Activated CD4-positive, alpha-beta T cell treated with anti-CD3 and anti-CD28 coated beads, Interleukin-2, amount 50 U/mL, for 16 hours (primary cell): ENCODE data around the gene FEM1C.

ENCODE experiments used
- DNase-seq: peaks from one replicate; pipeline ENCODE4 v3.0.0-alpha.2; 2020

The FEM1C gene

DNA sequence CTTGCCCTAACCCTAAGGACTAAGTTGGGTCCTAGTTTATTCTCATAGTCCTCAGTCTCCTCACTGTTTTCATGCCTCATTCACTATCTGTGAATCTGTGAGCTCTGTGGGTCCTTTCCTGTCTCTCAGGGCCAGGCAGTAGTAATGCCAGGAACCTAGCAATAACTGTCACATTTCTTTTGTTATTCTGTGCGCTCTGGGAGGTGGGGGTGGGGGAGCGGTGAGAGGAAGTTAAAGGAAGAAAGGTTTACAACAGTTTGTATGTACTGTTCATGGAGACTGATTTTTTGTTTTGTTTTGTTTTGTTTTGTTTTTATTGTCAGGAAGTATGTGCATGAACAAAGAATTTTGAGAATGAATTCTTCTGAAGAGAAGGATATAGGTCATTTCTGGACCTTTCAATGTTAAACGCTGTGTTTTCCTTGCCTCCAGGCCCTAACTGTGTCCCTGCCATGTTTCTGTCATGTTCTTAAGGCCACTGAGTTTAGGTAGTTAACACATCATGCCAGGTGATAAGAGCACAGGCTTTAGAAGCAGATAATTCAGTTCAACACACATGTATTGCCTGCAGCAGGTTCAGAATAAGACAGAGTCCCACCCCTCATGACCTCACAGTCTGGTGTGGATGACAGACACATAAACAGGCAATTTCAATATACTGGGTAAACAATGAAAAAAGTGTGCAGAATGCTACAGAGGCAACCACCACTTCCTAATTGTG is 13.3 kb upstream of the FEM1C start:
- no peak for DNase-seq

DNA sequence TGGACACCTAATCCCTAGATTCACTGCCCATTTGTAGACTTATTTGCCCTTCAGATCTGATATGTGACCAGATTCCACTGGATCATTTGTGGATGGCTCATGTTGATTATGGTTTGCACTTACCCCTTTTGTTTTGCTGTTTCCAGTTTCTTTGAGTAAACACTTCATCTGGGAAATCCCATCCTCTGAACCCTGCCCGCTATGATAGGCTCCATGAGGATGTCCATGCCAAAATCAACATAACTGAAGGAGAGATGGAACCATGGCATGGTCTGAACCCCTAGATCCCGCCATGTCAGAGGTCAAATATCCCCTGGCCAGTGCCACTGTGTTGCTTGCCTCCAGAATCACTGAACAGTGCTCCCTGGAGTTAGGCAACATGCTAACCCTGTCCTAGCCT is 11.7 kb upstream of the FEM1C start:
- DNase-seq: no peak

DNA sequence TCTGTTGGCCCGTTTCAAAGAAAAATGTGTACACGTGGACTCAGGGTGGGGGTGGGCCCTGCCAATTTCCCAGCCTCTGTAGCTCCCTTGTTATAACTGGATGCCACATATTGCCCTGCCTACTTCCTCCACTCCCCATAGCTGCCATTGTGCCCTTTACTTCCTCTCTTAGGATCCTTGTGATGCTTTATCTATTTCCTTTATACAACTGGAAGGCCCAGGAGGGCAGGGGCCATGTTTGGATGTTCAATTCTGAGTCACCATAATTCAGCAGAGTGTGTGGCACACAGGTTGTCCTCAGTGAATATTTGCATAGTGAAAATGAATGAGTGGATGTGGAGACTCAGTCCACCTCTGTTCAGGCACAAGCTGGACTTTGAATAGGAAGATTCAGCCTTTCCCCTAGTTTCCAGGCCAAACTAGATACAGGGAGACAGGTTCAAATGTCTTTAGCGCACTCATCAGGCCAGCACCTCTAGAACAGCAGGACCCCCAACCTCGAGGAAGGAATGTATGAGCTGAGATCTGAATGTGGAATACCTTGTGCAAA is 10.6 kb upstream of the FEM1C start:
- no peak for DNase-seq

DNA sequence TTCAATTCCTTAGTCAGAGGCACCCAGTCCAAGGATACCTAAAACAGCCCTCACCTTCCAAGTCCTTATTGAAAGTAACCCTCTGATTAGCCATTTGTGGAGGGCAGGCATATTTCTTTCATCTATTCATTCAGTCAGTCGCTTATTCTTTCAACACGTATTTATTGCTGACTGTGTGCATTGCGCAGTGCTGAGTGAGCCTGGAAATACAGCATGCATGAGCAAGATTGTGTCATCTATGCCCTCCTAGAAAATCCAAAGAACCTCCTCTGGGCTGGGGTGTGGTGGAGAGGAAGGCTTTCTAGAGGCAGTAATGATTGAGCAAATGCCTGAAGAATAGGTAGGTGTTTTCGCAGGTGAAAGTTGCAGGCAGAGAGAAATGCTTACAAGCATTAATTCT is 8.5 kb upstream of the FEM1C start:
- no peak for DNase-seq

DNA sequence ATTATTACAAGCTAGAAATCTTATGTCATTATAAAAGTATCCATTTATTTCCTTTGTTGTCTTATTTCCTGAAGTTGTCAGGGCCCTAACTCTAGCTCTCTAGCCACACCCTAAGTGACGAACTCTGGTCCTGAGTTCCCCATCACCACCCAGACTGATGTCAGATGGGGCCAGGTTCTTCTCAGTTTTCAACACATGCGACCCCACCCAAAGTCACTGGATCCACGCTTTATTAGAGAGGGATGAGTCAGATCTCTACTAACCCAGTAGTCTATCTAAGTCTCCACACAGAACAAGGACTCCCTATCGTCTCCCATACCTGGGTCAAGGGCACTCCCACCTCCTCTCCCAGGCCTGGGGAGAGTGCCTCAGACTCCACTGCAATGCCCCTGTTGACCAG is 6.8 kb upstream of the FEM1C start:
- DNase-seq: no peak

DNA sequence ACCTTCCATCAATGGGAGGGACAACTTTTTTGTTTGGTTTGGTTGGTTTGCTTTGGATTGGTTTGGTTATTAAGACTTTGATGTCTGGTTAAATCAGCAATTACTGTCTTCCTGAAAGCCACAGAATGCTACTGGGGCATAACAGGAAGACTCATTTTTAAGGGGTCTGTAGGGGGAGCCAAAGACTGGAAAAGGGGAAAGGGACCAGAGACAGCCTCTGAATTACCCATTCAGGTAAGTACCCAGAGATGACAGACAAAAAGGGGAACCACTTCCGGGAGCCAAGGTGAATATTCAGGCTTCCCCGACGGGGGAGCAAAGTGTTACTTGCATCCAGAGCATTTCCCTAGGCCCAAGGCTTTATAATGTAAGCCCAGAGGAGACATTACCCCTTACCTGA is 4.6 kb upstream of the FEM1C start:
- DNase-seq: no peak

DNA sequence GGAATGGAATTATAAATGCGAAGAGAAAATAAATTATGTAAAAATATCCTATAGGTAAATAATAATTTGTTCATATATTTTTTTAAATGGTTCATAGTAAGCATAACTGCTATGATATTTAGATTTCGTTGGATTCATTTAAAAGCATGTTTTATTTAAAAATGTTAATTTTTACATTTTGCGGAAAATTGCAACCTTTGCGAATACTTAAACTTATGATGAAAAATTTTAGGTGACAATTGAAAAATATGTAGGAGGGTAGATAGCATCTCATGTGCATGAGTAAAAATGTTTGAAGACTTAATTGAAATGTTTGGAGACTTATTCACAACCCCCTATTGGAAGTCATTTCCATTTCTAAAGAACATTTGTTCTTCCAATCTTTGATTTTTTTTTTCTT is 4.1 kb upstream of the FEM1C start:
- no peak for DNase-seq

DNA sequence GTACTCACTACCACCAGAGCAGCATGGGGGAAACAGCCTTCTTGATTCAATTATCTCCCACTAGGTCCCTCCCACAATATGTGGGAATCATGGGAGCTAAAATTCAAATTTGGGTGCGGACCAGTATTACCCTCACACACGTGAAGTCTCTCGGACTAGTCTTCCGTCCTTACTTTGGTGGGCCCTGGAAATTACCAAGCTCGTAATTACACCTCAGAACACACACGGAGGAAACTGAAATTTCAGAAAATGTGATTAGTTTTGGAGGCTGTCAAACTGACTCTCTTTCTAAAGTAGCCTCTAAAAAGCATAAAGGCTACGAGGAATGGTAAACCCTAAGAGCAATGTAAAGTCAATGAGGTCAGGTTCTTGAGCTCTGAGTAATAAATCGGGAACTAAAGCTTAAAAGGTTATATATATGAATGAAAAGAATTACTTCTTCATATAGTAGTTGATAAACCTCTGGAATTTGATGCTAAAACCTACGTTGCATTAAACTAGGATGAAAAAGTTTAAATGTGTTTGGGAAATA is 842 bp upstream of the FEM1C start:
- DNase-seq: no peak

DNA sequence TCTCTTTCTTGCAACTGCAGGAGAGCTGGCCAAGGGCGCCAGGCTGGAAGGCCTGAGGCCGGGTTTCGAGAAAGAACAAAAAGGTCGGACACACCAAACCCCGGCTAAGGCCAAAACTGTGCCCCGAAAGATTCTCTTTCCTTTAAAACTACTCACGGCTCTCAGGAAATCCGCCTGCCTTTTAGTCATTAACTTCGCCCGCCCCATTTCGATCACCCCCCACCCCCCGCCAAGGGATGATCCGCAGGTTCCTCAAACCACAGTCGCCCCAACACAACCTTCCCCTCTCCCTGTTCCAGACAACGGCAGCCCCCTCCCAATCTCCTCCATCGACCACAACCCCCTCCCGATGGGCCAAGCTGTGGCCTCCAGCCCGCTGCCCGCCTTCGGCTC is 536 bp downstream of the FEM1C start:
- DNase-seq: peak; percentile 57

DNA sequence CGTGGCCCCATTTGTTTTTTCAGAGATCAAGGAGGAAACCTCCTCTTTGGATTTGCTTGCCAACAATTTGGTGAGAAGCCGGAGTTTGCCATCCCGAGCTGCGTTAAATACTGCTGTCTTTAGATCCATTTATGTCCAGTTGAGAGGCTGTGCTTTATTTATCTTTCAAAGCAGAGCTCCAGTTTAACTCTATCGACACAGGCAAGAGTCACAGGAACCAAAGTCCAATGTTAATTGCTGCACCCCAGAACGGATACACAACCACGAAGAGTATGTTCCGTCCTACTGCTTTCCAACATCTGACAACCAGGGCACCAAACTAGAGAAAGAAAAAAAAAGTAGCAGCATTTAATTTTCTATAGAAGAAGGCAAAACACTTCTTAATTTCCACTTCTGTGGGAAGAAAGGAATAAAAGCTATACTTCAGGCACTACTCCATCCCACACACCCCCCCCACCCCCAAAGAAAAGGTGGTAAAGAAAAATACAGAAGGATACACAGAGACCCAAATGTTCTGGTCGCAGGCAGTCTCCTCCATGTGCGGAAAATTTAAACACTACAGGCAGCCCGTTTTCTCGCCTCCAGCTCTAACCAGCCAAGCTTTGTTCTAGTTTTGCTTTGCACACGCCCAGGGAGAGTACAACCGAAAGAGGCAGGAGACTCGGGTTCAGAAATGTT is 1.1 kb downstream of the FEM1C start:
- no peak for DNase-seq

DNA sequence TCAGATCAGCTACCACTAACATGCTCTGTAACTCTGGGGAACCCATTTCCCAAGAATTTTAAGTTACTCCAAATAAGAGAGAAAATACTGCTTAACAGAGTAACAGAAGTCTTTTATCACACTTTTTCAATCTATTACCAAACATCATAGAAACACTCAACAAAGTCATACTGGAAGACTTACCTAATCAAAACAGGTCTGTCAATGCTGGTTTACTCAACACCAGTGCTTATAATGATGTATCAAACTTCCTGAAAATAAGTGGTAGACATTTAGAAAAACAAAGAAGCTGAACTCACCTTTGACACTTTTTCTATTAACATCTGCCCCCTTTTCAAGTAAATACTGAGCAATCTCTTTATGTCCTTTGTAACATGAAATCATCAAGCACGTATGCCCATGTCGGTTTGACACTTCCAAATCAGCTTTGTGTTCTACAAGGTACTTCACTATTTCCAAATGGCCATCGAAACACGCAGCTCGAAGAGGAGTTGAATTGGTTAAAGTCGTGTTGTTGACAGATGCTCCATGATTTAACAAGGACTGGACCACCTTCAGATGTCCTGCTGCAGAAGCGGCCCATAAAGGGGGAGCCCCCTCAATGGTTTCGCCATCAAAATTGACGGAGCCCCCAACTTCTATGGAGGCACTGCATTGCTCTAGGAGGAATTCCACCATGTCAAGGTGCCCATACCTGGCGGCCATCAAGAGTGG is 1.8 kb downstream of the FEM1C start:
- DNase-seq: no peak

DNA sequence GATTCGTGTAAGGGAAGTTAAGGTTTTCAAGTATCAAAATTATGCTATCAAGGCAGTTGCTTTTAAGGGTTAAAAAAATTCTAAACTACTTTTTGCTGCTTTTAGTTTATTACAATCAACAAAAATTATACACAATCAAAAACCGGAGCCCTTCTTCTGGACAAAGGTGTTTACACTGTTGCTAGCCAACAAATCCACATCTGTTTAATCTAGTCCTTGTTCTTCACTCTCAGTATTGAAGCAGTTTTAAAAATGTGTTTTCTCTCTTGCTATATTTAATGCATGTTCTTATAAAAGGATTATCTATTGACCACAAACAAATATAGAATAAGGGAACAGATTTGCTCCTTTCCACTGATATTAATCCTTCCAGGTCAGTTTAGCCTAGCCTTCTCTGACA is 2.5 kb downstream of the FEM1C start:
- DNase-seq: no peak

DNA sequence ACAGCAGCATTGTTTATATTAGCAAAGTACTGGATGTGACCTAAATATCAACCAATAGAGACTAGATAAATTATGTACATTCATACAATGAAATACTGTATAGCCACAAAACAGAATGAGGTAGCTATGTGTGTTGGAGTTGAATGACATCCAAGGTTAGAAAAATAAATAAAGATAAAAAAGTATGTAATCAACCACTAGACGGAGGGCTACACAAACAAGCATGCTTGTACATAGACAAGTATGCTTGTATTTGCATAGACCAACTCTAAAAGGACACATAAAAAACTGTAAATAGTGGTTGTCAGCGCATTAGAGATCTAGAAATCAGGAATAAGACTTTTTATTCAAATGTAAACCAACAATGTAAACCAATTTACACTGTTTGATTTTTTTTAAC is 3.0 kb downstream of the FEM1C start:
- DNase-seq: no peak

DNA sequence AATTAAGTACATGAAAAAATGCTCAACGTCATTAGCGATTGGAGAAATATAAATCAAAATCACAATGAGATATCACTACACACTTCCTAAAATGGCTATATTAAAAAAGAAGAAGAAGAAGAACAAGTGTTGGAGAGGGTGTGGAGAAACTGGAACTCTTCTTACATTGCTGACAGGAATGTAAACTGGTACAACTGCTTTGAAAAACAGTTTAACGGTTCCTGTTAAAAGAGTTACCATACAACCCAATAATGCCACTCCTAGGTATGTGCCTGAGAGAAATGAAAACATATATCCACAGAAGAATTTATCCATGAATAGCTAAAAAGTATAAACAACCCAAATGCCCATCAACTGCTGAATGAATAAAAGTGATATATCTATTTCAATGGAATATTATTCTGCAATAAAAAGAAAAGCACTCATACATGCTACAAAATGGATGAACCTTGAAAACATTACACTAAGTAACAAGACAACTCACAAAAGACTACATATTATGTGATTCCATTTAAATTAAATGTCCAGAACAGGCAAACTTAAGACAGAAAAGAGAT is 9.0 kb downstream of the FEM1C start:
- DNase-seq: no peak

DNA sequence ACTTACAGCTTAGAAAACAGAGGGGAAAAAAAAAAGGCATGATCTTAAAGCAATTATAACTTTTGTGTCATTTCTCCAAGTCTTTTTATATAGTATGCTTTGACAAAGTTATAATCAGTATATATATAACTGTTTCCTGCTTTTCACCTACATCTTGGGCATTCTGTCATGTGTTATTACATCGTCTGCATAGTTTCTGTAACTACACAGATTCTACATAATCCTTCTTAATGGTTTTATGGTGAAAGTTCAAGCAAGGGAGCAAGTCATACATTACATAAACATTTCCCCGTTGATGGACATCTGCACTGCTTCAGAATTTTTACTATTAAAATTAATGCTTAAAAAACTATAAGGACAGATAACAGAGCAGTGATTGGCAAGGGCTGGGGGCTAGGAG is 12.1 kb downstream of the FEM1C start:
- DNase-seq: no peak

DNA sequence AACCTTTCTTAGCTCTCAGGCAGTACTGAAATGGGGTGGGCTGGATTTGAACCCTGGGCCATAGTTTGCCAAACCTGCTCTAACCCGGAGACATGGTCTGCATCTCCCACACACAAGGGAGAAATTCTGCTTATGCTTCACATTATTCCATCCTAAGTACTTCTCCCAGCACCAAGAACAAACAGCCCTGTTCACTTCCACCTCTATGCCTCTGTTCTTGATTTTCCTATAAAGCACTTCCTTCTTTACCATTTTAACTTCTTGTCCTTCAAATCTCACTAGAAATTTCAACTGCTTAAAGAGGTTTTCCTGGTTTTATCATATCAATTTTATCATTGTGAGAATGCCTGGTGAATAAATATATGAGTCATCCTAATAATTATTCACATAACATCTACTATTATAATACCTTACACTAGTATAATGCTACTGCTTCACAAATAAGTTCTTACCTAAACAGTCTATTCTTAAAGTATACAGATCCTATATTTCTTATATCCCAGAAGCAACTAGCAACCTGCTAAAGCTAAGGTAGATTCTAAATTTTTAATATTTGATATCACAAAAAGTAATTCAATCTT is 12.7 kb downstream of the FEM1C start:
- no peak for DNase-seq

DNA sequence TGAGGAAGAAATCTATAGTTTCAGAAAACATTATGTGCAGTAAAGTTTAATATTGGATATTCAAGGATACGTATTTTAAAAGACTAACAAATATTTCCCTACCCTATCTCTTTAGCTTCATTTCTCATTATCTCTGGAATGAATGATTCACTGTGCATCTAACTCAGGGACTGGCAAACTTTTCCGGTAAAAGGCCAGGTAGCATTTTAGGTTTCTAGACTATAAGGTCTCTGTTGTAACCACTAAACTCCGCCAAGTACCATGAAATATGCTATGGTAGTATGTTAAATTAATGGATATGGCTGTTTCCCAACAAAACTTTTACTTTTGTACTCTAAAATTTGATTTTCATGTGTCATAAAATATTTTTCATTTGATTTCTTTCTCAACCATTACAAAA is 13.2 kb downstream of the FEM1C start:
- DNase-seq: no peak

DNA sequence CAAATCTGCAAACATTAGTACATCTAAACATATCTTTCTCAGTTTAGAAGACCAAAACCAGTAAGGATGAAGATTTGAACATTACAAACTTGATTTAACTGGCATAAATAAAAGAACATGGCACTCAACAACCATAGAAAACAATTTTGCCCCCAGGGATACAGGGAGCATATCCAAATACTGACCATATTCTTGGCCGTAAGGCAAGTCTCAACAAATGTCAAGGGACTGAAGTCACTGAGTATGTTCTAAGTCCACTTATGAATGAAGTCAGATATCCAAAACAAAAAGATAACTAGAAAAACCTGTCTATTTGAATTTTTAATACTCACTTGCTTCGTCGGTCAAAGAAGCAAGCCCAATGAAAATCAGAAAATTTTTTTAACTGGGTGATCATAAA is 14.1 kb downstream of the FEM1C start:
- no peak for DNase-seq

DNA sequence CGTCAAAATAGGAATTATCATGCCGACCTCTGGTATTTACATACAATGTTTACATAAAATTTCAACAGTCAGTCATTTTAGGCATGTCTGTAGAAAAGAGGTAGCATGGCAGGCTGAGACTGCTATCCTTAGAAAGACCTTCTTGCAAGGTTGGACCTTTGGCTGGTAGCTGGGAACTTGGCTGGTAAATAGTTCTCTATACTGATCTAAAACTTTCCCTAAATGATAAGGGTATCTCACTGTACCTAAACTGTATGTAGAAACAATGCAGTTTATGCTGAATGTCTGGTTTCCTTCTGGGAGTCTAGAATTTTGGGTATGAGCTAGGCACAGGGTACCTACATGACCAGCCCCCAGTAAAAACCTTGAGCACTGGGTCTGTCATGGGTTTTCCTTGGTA is 18.0 kb downstream of the FEM1C start:
- DNase-seq: no peak

DNA sequence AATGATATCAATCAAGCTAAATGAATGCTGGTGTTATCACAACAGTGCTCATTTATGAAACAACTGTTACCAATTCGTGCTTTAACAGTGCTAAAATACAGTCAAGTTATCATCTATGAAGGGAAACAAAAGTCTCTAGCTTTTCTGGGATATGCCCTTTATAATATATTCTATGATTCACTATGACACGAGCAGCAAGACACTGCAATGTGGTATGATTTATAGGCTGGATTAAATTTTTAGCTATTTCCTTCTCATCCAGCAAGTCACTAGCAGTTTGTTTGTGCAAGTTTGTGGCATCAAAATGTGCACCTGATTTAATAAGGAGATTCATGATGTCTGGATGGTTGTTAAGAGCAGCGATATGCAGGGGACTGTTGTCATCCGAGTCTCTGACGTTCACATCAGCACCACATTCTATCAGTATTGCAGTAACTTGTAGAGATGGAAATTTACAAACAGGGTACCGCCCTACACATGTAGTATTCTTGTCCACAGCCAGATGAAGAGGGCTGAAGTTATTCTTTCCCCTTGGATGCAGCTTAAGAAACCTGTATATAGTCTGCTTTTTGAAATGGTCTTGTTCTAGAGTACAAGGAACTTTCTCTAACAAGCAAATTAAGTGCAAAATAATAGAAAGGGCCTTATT is 20.3 kb downstream of the FEM1C start:
- DNase-seq: no peak

DNA sequence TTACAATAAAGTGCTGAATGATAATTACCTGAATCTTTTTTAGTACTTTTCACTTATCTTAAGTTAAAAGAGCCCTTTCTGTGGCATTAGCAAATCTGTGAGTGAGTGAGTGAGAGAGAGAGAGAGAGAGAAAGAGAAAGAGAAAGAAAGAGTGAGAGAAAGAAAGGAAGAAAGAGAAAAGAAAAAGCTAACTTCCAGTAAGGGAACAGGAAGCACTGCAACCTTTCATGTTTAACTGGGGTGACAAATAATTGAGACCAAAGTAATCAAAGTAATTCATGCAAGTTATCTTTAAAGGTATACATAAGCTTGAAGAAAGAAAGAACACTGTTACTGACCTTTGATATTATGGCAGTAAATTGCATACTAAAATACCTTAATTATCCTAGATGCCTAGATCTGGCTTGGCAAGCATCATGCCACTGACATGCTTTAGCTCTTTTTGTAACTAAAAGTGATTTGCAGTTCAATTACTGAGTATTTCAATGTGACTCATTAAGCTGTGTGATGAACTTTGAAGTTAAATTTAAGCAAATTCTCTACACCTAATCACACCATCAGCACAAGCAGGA is 21.7 kb downstream of the FEM1C start:
- DNase-seq: no peak

DNA sequence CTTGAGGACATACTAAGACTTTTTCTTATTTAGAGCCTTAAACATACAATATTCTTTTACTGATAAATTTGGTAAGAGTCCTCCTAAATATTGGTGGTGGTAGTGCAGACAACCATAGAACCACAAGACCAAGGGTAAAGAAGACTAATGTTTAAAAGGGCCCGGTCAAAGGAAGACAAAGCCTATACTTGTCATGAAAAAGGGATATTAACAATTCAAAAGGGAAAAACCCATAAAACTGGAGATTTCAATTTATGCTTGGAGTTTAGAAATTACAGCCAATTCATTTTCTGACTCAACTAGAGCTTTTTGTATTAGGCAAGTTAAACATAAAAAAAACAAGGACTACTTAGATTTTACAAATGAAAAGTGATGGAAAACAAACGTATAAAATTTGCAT is 24.4 kb downstream of the FEM1C start:
- no peak for DNase-seq
